K562 (cell line): ENCODE measurements around the gene PKLR. TPM values are rescaled to one million over a fixed set of nuclear protein-coding genes. Genes with fewer than 3 reads are reported as not detected.

Experiments used
- ATF1 ChIP-seq, 2 experiments: fragments of 450-650 bp in 1 of 2; IDR thresholded peaks; 2 replicates each; pipeline ENCODE4 v1.6.1; 2016; ENCODE audit warnings: missing compliant biosample characterization in 1 of 2, missing genetic modification characterization in 1 of 2
- BACH1 ChIP-seq: fragments of 200-800 bp; sonication (Bioruptor generic); IDR thresholded peaks from 2 replicates; pipeline ENCODE4 v1.6.1; 2016; ENCODE audit warnings: missing genetic modification characterization, missing compliant biosample characterization
- DPF2 ChIP-seq: fragments of 450-650 bp; IDR thresholded peaks from 2 replicates; pipeline ENCODE4 v1.6.1; 2016
- E2F8 ChIP-seq: fragments of 450-650 bp; IDR thresholded peaks from 2 replicates; pipeline ENCODE4 v1.7.1; 2018; ENCODE audit warnings: mild to moderate bottlenecking, low read depth; ENCODE audit not compliant: partially characterized antibody
- FOXP1 ChIP-seq: sonication (generic); formaldehyde crosslinking; IDR thresholded peaks from 2 replicates; pipeline ENCODE4 v1.8.0; 2022; ENCODE audit warnings: mild to moderate bottlenecking, missing genetic modification reagents
- HDAC2 ChIP-seq: fragments of 450-650 bp; IDR thresholded peaks from 2 replicates; pipeline ENCODE4 v1.6.1; 2016; ENCODE audit warnings: mild to moderate bottlenecking
- HLTF ChIP-seq: fragments of 450-650 bp; IDR thresholded peaks from 2 replicates; pipeline ENCODE4 v1.6.1; 2016
- NFYB ChIP-seq: IDR thresholded peaks from 2 replicates; pipeline ENCODE4 v1.6.1; 2011; ENCODE audit warnings: mild to moderate bottlenecking, moderate library complexity; ENCODE audit not compliant: insufficient read length; ENCODE audit errors: extremely low read depth
- NR2C1 ChIP-seq, 2 experiments: fragments of 450-650 bp; IDR thresholded peaks; 2 replicates each; pipeline ENCODE4 v1.6.1; 2017; ENCODE audit warnings: mild to moderate bottlenecking in 2 of 2, antibody characterized with exemption in 1 of 2, inconsistent platforms in 1 of 2, missing compliant biosample characterization in 1 of 2, missing genetic modification characterization in 1 of 2
- NR2C2 ChIP-seq, 2 experiments: fragments of 200-800 bp in 1 of 2; sonication (Bioruptor generic) in 1 of 2; sonication (generic) in 1 of 2; formaldehyde crosslinking in 1 of 2; IDR thresholded peaks; 2 replicates each; pipeline versions ENCODE4 v1.6.1 to v1.8.0; 2016 to 2022; ENCODE audit warnings: mild to moderate bottlenecking in 1 of 2, missing compliant biosample characterization in 1 of 2, missing genetic modification characterization in 1 of 2, missing genetic modification reagents in 1 of 2
- RBM25 ChIP-seq: fragments of 200-400 bp; formaldehyde crosslinking; IDR thresholded peaks from 2 replicates; pipeline ENCODE4 v1.6.1; 2018; ENCODE audit warnings: low read length, low read depth, moderate library complexity; ENCODE audit not compliant: severe bottlenecking
- RERE ChIP-seq: sonication (generic); formaldehyde crosslinking; IDR thresholded peaks from 2 replicates; pipeline ENCODE4 v1.8.0; 2023; ENCODE audit warnings: missing genetic modification reagents, mild to moderate bottlenecking, borderline replicate concordance
- TAF9B ChIP-seq: fragments of 450-650 bp; IDR thresholded peaks from 2 replicates; pipeline ENCODE4 v1.6.1; 2018; ENCODE audit warnings: mild to moderate bottlenecking; ENCODE audit not compliant: partially characterized antibody
- TEAD2 ChIP-seq: fragments of 450-650 bp; IDR thresholded peaks from 2 replicates; pipeline ENCODE4 v1.6.1; 2016; ENCODE audit warnings: missing genetic modification characterization, control low read depth, missing compliant biosample characterization
- ZBED1 ChIP-seq: IDR thresholded peaks from 2 replicates; pipeline ENCODE4 v1.6.1; 2014
- ZBTB12 ChIP-seq: fragments of 250-450 bp; sonication (Bioruptor Pico); IDR thresholded peaks from 2 replicates; pipeline ENCODE4 v1.4.0; 2020
- ZFPM2 ChIP-seq: fragments of 250-450 bp; sonication (Bioruptor Pico); IDR thresholded peaks from 2 replicates; pipeline ENCODE4 v1.5.1; 2022; ENCODE audit warnings: mild to moderate bottlenecking
- ZNF79 ChIP-seq: fragments of 250-450 bp; sonication (Bioruptor Pico); IDR thresholded peaks from 2 replicates; pipeline ENCODE4 v1.4.0; 2020; ENCODE audit warnings: low read depth, mild to moderate bottlenecking, moderate library complexity
- polyA plus RNA-seq, 8 experiments: library from polyadenylated mRNA; depleted of rRNA in 4 of 8; stranded (reverse) in 5 of 8; unstranded in 3 of 8; fragments of >200 nt; fragmentation: Nextera tagmentation in 2 of 8; fragmentation: Illumina TruSeq in 1 of 8; extraction: Ambion mirVana in 2 of 8; extraction: Trizol in 1 of 8; gene quantifications; 2 replicates each; pipeline versions ENCODE4 v1.2.1 to v1.2.3, GENCODE V29; 2011 to 2014; ENCODE audit warnings: inconsistent platforms in 1 of 8, missing spikeins in 1 of 8
- total RNA-seq, 7 experiments: library from RNA; depleted of rRNA in 6 of 7; stranded (reverse); fragments of >200 nt in 6 of 7; fragmentation: Illumina TruSeq in 2 of 7; extraction: Trizol in 2 of 7; gene quantifications; 2 replicates each; pipeline versions ENCODE4 v1.2.1 to v1.2.3, GENCODE V29; 2011 to 2021; ENCODE audit warnings: low replicate concordance in 1 of 7

The PKLR gene
- total and polyA plus RNA-seq, 9 of the 15 experiments (the other 6 are each of a cell fraction or from before 2014, with no cell fraction given): 10.7 to 78.4 (median 38.2) TPM

GRCh38 chr1:155308493-155309422 is 7.5 kb upstream of the PKLR start, which contains the start of gene FDPS (continued):
- TF ChIP-seq NR2C1 (IDR thresholded peaks at IDR 0.05) (peak; percentile 88), NR2C1 (tag; IDR thresholded peaks at IDR 0.05) (peak; percentile 94), DPF2 (peak; percentile 76; the same call in 1 of the 2 replicates), FOXP1 (CRISPR knock-in tag) (peak; percentile 69), RERE (CRISPR knock-in tag) (no peak), ZFPM2 (no peak), NFYB (peak; percentile 90), ZBED1 (peak; percentile 56; the same call in 1 of the 2 replicates), ZNF79 (CRISPR knock-in tag) (no peak), E2F8 (peak; percentile 84), TAF9B (peak; percentile 55), BACH1 (no peak), ZBTB12 (CRISPR knock-in tag) (peak; percentile 91), HLTF (no peak), RBM25 (peak; percentile 87), ATF1 (CRISPR knock-in tag; IDR thresholded peaks at IDR 0.05) (peak; percentile 78), ATF1 (tag; IDR thresholded peaks at IDR 0.05) (peak; percentile 99), HDAC2 (0 out of 2 replicates have a peak, but pooled peaks have one; percentile 19), NR2C2 (CRISPR knock-in tag; IDR thresholded peaks at IDR 0.05) (peak; percentile 80), NR2C2 (tag; IDR thresholded peaks at IDR 0.05) (peak; percentile 97), TEAD2 (tag) (no peak)
